OCI-LY1 (cell line): ENCODE measurements around the gene EXOC5.

Experiments used
- EZH2 ChIP-seq: fragments of 200-600 bp; sonication (generic), shearing (Covaris generic); IDR thresholded peaks from 2 replicates; pipeline ENCODE4 v1.8.0; 2017; ENCODE audit warnings: borderline replicate concordance, mixed run types, mild to moderate bottlenecking, antibody characterized with exemption, low read length, moderate library complexity, mixed read lengths
- TF ChIP-seq, protein P1 (sequence below): fragments of 200-600 bp; sonication (generic), shearing (Covaris generic); IDR thresholded peaks from 2 replicates; pipeline ENCODE4 v1.5.1; 2017; ENCODE audit warnings: mild to moderate bottlenecking, antibody characterized with exemption, low read length, moderate library complexity, mixed read lengths

GRCh38 chr14:57243320-57243719 is 25.4 kb downstream of the EXOC5 start:
- TF ChIP-seq, protein P1, sequence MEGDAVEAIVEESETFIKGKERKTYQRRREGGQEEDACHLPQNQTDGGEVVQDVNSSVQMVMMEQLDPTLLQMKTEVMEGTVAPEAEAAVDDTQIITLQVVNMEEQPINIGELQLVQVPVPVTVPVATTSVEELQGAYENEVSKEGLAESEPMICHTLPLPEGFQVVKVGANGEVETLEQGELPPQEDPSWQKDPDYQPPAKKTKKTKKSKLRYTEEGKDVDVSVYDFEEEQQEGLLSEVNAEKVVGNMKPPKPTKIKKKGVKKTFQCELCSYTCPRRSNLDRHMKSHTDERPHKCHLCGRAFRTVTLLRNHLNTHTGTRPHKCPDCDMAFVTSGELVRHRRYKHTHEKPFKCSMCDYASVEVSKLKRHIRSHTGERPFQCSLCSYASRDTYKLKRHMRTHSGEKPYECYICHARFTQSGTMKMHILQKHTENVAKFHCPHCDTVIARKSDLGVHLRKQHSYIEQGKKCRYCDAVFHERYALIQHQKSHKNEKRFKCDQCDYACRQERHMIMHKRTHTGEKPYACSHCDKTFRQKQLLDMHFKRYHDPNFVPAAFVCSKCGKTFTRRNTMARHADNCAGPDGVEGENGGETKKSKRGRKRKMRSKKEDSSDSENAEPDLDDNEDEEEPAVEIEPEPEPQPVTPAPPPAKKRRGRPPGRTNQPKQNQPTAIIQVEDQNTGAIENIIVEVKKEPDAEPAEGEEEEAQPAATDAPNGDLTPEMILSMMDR: no peak
- no peak for TF ChIP-seq EZH2
